ENCODE data around the gene NCS1.
"Not testable (repeated sequence)": the region's sequence is repeated elsewhere in the genome, so short reads cannot be mapped to it uniquely, and the experiment has no call there.

Gene NCS1

DNA sequence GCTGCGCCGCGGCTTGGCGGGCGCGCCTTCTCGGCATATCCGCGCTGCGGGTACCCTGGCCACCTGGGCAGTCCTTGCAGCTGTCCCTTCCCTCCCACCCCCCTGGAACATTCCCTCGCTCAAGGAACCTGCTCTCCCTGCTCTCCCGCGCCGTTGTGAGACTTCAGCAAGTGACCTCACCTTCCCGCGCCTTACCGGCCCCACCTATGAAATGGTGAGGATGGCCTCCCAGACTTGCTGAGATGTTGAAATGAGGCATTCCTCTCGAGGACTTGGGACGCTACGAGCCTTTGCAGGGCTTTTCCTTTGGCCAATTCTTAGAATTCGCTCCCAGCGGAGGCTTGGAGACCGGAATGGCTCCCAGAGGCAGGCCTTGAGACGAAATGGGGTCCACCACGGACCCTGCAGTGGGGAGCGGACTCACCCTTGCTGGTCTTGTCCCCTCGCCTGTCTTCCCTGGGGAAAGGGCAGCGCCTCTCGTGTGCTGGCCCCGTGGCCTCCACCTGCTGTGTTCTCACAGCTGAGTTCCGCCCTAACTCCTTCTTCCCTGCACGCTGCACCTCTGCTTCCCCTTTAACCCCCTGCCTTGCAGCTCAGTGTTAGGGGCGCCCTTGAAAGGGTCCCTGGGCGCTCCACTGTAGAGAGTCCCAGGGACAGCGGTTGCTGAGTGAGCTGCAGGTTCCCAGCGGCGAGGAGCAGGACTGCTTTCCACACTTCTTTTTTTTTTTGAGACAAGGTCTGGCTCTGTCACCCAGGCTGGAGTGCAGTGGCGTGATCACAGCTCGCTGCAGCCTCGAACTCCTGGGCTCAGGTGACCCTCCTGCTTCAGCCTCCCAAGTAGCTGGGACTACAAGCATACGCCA lies 94.3 kb downstream of the NCS1 start:
- DNase-seq, result no peak

DNA sequence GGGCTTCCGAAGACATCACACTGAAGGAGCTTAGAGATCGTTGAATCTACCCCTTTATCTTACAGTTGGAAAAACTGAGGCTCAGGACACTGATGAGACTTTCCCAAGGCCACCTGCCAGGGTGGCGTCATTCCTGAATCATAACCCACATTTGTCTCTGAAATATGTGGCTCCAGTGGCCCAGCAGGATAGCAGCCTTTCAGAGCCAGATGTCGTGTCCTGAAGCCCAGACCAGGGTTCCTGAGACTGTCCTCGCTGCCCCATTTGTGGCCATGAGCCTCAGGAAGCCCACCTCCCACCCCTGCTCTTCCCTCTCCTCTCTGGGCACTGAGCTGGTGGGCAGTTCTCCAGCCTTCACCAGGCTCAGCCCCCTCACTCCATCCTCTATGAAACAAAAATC lies 95.7 kb downstream of the NCS1 start:
- DNase-seq, result no peak

GRCh38 chr9:130268521-130269211 lies 96.5 kb downstream of the NCS1 start:
- no peak for DNase-seq

DNA sequence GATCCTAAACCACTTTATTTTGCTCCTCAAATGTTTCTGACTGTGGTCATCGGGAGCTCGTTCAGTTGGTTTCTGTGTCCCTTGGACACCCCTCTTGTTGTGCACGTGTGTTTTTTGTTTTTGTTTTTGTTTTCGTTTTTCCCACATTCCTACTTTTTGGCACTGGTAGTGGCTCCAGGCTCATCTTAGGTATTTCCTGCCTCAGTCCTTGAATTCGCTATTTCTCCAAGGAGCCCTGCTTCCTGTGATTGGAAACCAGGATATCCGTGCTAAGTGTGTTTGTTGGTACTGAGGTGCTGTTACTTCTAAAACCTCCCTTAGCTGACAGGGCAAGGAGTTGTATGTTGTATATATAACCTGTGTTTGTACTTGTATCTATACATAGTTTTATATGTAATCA lies 99.3 kb downstream of the NCS1 start:
- DNase-seq, result no peak

DNA sequence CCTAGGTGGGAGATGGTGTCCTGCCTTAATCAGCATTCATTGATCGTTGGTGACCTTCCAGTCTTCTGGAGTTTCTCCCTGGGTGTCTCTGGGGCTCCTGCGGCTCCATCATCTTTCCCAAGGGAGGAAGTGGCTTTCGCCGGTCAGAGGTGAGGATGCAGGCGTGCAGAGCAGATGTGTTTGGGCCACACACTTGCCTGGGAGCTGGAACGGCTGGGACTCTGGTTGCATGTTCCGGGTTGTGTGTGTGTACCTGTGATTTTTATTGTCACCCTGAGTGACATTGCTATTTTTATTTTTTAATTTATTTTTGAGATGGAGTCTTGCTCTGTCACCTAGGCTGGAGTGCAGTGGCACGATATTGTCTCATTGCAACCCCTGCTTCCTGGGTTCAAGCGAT lies 103.0 kb downstream of the NCS1 start:
- DNase-seq, result no peak

- DNase-seq, result no peak
These were observed 103.9 kb downstream of the NCS1 start for GRCh38 chr9:130276121-130276520.

DNA sequence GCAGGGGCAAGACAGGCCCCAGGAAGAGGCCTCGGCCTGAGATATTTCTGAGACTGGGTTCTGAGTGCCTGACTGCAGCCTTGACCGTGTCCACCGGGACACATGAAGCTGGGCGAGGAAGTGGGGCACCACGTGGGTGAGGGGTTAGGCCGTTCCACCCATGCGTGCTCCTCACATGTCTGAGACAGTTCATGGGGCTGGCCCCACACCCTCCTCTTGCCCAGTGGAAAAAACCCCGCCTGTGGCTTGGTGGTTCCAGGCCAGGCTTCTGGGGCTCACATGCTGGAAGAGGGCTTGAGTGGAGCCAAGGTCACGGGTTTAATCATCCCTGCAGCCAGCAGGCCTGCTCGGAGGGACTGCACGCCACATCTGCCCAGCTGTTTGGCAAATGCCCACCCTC lies 104.8 kb downstream of the NCS1 start:
- no peak for DNase-seq

- DNase-seq, result not testable (repeated sequence)
These were observed 105.3 kb downstream of the NCS1 start for GRCh38 chr9:130277525-130277924.

GRCh38 chr9:130283539-130284248 lies 111.5 kb downstream of the NCS1 start:
- no peak for DNase-seq

- no peak for DNase-seq
These were observed 112.0 kb downstream of the NCS1 start for GRCh38 chr9:130284249-130284625.

- DNase-seq, result no peak
These were observed 112.5 kb downstream of the NCS1 start for GRCh38 chr9:130284690-130285089.

- DNase-seq, result no peak
These were observed 113.1 kb downstream of the NCS1 start for GRCh38 chr9:130285271-130285670.

GRCh38 chr9:130286072-130286770 lies 114.0 kb downstream of the NCS1 start:
- no peak for DNase-seq
